Stimulated activated CD8-positive, alpha-beta memory T cell treated with anti-CD3 and anti-CD28 coated beads, Interleukin-7, amount 100 ng/mL, for 48 hours (primary cell): Measurements from ENCODE around the gene TSSK2.

Experiments
- DNase-seq, 2 donors: peaks; one replicate each; pipeline ENCODE4 v3.0.0-alpha.2; 2020; ENCODE audit warnings: low read depth in 1 of 2; ENCODE audit errors: extremely low read depth in 1 of 2

TSSK2 gene

DNA sequence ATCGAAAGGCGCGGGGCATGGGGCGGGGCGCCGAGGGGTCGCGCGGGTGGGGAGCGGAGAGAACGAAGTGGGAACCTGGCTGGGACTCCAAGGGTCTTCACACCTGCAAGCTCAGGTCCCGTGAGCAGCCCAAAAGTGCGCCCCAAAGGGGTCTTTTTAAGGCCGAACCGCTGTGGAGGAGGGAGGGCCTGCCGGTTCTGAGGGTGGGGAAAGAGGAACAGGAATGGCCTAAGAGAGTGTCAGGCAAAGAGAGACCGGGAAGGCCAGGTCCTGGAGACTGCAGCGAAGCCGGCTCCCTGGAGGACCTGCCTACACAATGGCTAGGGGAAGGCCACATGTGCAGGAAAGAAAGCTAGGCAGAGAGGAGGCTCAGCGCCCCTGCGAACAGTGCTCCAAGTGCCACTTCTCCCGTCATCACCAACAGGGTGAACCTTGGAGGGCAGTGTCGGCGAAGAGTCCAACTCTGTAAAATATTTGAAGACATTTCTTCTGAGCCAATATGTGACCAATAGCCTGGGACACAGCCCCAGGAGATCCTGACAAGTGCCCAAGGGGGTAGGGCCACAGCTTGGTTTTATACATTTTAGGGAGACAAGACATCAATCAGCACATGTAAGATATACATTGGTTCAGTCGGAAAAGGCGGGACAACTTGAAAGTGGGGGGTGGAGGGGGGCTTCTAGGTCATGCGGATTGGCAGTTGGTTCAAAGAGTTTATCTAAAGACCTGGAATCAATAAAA lies 8.2 kb upstream of the TSSK2 start:
- DNase-seq: no peak

DNA sequence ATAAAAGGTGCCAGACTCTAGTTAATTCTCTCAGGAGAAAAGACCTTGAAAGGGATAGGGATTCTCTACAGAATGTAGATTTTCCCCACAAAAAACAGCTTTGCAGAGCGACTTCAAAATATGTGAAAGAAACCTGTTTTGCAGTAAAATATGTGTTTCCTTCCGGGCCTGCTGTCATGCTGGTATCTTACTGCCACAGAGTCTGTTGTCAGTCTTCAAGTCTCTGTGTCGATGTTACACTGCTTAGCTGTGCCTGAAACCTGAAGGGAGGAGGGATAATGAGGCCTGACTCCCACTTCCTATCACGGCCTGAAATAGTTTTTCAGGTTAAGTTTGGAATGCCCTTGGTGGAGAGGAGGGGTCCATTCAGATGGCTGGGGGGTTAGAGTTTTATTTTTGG lies 7.2 kb upstream of the TSSK2 start:
- DNase-seq: no peak

GRCh38 chr22:19124377-19124776 lies 6.7 kb upstream of the TSSK2 start:
- DNase-seq: no peak

DNA sequence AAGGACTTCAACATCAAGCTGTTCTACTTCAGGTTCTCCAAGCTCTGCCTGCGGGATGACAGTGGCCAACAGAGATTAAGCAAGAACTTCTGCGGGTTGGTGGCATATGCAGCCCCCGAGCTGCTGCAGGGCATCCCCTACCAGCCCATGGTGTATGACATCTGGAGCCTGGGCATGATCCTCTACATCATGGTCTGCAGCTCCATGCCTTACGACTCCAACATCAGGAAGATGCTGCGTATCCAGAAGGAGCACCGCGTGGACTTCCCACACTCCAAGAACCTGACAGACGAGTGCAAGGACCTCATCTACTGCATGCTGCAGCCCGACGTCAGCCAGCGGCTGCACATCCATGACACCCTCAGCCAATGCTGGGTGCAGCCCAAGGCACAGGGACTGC lies 6.1 kb upstream of the TSSK2 start:
- DNase-seq: no peak

DNA sequence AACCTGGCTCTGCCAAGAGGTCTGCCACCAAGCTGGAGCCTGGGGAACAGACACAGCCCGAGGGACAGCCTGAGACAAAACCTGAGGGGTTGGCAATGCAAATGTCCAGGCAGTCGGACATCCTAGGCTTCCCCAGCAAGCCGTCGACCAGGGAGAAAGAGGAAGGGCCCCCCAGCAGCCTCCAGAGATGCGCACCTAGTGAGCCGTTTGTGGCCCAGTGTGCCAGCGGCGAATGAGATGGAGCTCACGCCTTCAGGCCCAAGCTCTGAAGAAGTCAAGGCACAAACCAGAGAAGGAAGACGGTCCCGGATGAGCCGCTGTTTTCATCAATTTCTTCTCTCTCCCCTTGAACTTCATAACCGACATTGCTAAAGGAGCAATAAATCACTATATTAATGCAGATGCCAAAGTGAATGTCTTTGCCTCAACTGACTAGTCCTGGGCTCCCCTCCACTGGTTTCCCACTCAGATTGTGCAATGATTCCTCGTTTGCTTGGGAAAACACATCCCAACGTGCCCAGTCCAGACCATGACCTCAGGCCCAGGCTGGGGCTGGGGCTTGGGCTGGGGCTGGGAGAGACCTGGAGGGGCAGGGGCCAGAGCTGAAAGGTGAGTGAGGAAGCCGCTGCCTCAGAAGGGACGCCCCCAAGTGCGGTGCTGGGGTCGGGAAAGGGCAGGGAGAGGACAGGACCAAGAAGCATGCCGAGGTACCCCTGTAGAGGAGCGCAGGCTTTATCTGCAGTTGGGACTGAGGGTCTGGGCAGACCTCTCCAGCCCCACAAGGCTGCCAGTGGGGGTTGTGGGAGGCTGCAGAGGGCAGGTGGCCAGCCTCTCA lies 5.4 kb upstream of the TSSK2 start:
- no peak for DNase-seq

DNA sequence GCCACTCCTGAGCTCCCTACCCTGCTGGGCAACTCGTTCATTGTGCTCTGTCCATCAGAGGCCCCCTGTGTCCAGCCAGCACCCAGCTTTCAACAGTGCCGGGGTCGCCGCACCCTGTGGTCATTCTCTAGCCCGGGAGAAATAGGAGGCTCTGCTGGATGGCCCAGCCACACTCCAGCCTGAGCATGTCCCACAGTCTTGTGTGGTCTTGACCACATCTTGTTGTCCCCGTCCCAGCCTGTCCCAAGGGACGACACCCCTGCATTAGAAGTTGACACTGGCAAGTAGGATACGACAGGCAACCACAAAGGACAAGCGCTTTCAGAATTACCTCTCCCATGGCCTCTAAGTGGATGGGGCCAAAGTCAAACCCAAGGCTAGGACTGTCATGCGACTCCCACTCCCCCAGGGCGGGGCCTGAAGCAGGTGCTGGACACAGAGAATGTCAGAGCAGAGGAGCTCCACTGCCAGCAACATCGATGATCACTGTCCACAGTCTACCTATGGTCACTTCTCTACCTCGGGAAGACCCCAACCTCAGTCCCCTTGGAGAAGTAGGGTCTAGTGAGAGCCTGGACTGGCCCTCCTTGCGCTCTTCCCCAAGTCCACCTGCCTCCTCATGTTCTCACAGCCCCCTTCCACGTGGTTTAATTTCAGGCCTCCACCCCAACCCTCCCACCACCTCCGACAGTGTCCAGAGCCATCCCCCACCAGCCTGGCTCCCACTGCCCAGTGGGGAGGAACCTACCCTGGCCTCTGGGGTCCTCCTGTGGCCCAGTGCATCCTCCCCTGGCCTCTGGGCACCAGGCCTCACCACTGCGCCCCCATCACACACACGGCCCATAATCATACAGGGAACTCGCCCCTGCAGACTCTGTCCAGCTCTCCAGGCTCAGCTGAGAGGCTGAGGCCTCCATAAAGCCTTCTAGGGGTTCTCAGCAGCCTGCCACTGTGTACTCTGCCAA lies 4.5 kb upstream of the TSSK2 start:
- no peak for DNase-seq

GRCh38 chr22:19127329-19128008 lies 3.6 kb upstream of the TSSK2 start:
- no peak for DNase-seq

- no peak for DNase-seq
These were observed 3.1 kb upstream of the TSSK2 start for GRCh38 chr22:19128009-19128401.

DNA sequence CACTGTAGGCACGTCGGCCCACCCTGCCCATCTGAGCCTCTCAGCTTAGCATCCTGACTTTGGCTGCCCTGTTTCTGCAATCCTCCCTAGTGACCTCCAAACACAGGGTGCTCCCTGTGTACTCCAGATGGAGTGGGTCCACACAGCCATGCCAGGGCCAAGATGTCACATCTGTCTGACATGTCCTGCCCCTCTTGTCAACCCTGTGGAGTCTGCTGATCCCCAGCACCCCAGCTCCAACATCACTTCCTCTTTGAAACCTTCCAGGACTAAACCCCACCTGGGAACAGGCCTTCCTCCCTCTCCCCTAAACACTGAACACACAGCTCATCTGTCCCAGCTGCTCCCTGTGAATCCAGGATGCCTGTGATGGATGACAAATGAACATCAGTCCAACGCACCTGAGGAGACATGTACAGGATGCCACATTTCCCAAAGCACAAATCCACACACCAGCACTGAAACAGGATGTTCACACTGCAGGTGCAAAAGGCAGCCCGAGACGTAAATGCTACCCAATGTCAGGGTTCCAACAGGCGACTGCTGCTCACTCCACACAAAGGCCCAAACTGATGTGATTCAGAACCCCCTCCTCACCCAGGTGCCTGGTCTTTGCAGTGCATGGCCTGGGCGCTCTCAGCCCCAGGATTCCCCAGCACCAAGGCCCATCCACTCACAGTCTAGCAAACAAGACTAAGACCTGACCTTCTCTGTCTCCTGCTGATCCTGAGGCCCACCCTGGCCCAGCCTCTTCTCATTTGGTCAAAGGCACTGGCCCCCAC lies 2.0 kb upstream of the TSSK2 start:
- DNase-seq: no peak

- DNase-seq: no peak
These were observed 1.2 kb upstream of the TSSK2 start for GRCh38 chr22:19129871-19130270.

GRCh38 chr22:19131685-19132015 lies 542 bp downstream of the TSSK2 start:
- no peak for DNase-seq

- DNase-seq: no peak
These were observed 1.0 kb downstream of the TSSK2 start for GRCh38 chr22:19132153-19132552.

DNA sequence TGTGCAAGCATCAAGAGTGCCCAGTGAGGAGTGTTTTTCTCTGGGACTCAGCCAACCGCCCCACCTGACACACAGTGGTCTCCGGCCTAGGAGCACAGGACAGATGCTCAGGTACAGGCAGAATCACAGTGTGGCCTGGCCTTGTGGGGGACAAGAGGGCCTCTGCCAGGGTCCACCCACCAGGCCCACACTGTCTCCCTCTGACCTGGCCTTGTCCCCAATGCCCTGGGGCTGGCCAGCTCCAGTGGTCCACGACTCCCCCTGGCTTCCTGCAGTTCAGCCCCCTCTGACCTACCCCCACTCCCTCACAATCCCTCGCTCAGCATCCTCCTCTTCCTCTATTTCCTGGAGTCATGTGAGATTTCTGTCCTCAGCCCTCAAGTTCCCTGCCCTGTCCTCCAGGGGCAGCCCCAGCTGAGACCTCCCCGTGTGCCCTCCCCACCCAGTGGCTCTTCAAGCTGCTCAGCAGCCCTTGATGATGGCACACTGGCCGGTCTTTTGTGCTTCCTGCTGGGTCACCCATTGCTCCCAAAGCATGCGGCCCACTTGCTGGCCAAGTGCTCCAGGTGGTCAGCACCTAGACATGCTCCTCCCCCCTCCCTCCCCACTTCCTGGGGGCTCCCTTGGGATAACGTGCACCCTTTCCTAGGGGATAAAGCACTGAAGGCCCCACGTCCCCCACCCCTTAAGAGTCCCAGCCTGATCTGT lies 1.7 kb downstream of the TSSK2 start:
- no peak for DNase-seq

DNA sequence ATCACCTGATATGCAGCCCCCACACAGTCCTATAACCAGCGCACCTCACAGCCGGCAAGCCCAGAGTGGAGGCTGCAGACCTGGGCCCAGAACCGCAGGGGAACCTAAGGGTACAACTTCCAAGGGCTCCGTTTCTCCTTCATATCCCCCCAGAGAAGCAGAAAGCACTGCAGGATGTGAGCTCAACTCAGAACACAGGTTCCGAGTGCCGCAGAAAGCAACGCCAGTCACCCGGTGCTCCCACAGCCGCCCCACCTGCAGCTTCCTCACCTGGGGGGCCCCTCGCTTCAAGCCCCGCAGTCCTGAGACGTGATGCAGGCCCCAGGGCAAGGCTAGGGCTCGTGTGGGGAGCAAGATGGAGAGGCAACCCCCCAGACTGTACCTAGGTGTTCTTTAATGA lies 2.5 kb downstream of the TSSK2 start:
- no peak for DNase-seq

- DNase-seq: no peak
These were observed 3.2 kb downstream of the TSSK2 start for GRCh38 chr22:19134176-19134831.

- no peak for DNase-seq
These were observed 3.8 kb downstream of the TSSK2 start for GRCh38 chr22:19134874-19135273.

DNA sequence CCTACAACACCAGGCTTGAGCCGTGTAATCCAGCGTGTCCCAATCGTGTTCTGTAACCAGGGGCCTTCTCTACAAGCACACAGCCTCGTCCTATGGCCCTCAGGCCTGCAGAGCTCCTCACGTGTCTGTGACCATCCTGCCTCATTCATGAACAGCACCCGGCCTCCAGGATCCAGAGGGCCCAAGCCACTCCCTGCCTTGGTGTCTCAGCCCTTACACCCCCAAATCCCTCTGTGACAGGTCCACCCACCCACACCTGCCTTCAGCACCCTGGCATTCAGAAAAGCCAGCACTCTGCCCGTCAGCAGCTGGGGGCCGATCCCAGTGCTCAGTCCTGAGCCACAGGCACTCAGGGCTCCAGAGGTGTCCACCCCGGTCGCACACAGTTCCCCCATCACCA lies 5.8 kb downstream of the TSSK2 start:
- no peak for DNase-seq

- DNase-seq: no peak
These were observed 6.5 kb downstream of the TSSK2 start for GRCh38 chr22:19137384-19138216.
